SK-N-SH (cell line): ENCODE measurements around the gene VPS51.

ENCODE experiments used
- CHD2 ChIP-seq: fragments of 150-350 bp; IDR thresholded peaks from 2 replicates; pipeline ENCODE4 v1.6.1; 2018; ENCODE audit warnings: low read length; ENCODE audit not compliant: partially characterized antibody
- CTCF ChIP-seq: fragments of 200-600 bp; sonication (generic); IDR thresholded peaks from 2 replicates; pipeline ENCODE4 v1.6.1; 2017; ENCODE audit warnings: antibody characterized with exemption, mild to moderate bottlenecking, moderate library complexity
- EZH2phosphoT487 ChIP-seq: fragments of 200-600 bp; sonication (generic); IDR thresholded peaks from 2 replicates; pipeline ENCODE4 v1.6.1; 2017; ENCODE audit warnings: low read depth, mixed run types, mild to moderate bottlenecking, antibody characterized with exemption, moderate library complexity, borderline replicate concordance
- FOSL2 ChIP-seq: IDR thresholded peaks from 2 replicates; pipeline ENCODE4 v1.4.0; 2012; ENCODE audit warnings: low read depth, mild to moderate bottlenecking, moderate library complexity, borderline replicate concordance
- GABPA ChIP-seq: IDR thresholded peaks from 2 replicates; pipeline ENCODE4 v1.4.0; 2012; ENCODE audit warnings: low read depth, mild to moderate bottlenecking
- IRF3 ChIP-seq: fragments of 150-350 bp; IDR thresholded peaks from 2 replicates; pipeline ENCODE4 v1.6.1; 2016; ENCODE audit warnings: mild to moderate bottlenecking, low read depth, low read length
- MEF2A ChIP-seq: IDR thresholded peaks from 2 replicates; pipeline ENCODE4 v1.4.0; 2012; ENCODE audit warnings: low read depth, borderline replicate concordance
- POLR2AphosphoS5 ChIP-seq: IDR thresholded peaks from 2 replicates; pipeline ENCODE4 v1.6.1; 2012; ENCODE audit warnings: low read depth, low read length
- RAD21 ChIP-seq: IDR thresholded peaks from 2 replicates; pipeline ENCODE4 v1.6.1; 2012; ENCODE audit warnings: mild to moderate bottlenecking, low read length
- REST ChIP-seq: IDR thresholded peaks from 2 replicates; pipeline ENCODE4 v1.6.1; 2012; ENCODE audit warnings: mild to moderate bottlenecking, low read depth, low read length, moderate library complexity
- SIN3A ChIP-seq: IDR thresholded peaks from 2 replicates; pipeline ENCODE4 v1.6.1; 2012; ENCODE audit warnings: low read depth, mild to moderate bottlenecking, low read length, moderate library complexity, borderline replicate concordance
- TAF1 ChIP-seq: IDR thresholded peaks from 2 replicates; pipeline ENCODE4 v1.6.1; 2012; ENCODE audit warnings: low read depth, mild to moderate bottlenecking, low read length, moderate library complexity, borderline replicate concordance
- TCF12 ChIP-seq: IDR thresholded peaks from 2 replicates; pipeline ENCODE4 v1.4.0; 2012
- TF ChIP-seq, protein P1 (sequence below): IDR thresholded peaks from 2 replicates; pipeline ENCODE4; 2012

- TF ChIP-seq CTCF = no peak
- TF ChIP-seq CHD2 = no peak
- no peak for TF ChIP-seq POLR2AphosphoS5
- no peak for TF ChIP-seq MEF2A
- no peak for TF ChIP-seq TAF1
- TF ChIP-seq REST = no peak
- no peak for TF ChIP-seq GABPA
- no peak for TF ChIP-seq RAD21
- TF ChIP-seq FOSL2 = no peak
- no peak for TF ChIP-seq TCF12
- no peak for TF ChIP-seq SIN3A
- TF ChIP-seq, protein P1, sequence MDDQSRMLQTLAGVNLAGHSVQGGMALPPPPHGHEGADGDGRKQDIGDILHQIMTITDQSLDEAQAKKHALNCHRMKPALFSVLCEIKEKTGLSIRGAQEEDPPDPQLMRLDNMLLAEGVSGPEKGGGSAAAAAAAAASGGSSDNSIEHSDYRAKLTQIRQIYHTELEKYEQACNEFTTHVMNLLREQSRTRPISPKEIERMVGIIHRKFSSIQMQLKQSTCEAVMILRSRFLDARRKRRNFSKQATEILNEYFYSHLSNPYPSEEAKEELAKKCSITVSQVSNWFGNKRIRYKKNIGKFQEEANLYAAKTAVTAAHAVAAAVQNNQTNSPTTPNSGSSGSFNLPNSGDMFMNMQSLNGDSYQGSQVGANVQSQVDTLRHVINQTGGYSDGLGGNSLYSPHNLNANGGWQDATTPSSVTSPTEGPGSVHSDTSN = no peak
- TF ChIP-seq IRF3 = no peak
- no peak for TF ChIP-seq EZH2phosphoT487
Measured at GRCh38 chr11:65147352-65148075, 51.5 kb downstream of the VPS51 start.
